ENCODE measurements around the gene PCF11.
A peak's percentile ranks its signal among the peaks of the same experiment; 100 is the strongest.
"Not testable (repeated sequence)": the region's sequence is repeated elsewhere in the genome, so short reads cannot be mapped to it uniquely, and the experiment has no call there.

The PCF11 gene, protein sequence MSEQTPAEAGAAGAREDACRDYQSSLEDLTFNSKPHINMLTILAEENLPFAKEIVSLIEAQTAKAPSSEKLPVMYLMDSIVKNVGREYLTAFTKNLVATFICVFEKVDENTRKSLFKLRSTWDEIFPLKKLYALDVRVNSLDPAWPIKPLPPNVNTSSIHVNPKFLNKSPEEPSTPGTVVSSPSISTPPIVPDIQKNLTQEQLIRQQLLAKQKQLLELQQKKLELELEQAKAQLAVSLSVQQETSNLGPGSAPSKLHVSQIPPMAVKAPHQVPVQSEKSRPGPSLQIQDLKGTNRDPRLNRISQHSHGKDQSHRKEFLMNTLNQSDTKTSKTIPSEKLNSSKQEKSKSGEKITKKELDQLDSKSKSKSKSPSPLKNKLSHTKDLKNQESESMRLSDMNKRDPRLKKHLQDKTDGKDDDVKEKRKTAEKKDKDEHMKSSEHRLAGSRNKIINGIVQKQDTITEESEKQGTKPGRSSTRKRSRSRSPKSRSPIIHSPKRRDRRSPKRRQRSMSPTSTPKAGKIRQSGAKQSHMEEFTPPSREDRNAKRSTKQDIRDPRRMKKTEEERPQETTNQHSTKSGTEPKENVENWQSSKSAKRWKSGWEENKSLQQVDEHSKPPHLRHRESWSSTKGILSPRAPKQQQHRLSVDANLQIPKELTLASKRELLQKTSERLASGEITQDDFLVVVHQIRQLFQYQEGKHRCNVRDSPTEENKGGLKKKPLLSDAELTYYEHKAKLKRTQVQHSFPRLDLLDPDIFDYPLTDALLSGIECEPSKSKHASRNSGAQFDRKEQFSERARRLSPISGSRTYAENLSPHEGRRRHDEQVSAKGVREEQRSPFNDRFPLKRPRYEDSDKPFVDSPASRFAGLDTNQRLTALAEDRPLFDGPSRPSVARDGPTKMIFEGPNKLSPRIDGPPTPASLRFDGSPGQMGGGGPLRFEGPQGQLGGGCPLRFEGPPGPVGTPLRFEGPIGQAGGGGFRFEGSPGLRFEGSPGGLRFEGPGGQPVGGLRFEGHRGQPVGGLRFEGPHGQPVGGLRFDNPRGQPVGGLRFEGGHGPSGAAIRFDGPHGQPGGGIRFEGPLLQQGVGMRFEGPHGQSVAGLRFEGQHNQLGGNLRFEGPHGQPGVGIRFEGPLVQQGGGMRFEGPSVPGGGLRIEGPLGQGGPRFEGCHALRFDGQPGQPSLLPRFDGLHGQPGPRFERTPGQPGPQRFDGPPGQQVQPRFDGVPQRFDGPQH (N-terminal part only)

DNA sequence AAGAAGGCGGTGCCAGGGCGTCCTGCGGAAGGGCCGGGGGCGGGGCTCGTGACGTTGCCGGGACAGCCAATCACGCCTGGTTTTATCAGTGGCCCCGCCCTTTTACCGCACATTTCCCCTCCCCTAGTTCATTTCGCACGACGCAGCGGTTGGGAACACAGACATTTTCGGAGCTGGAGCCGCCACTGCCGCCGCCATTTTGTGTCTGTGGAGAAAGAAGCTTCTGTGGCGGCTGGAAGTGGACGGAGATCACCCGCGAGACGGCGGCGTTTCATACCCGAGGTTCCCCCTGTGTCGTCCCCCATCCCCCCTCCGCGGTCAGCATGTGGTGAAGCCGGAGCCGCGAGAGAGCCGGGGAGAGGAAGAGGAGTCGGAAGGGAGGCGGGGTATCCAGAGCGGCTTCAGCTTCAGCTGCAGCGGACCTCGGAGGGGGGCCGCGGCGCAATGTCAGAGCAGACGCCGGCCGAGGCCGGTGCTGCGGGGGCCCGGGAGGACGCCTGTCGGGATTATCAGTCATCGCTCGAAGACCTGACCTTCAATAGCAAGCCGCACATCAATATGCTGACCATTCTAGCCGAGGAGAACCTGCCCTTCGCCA is at the start of gene PCF11:
PCF11 (plus strand) TSS at position 136 of the 598 bp plus-strand sequence; CDS start at position 445, 309 bp downstream.
- DNase-seq (ENCODE audit: low read depth), result no peak

GRCh38 chr11:83112886-83113285 is 44.0 kb upstream of the PCF11 start:
- no peak for DNase-seq (ENCODE audit: low read depth)

- no peak for DNase-seq (ENCODE audit: low read depth)
Measured at GRCh38 chr11:83115026-83115425, 41.9 kb upstream of the PCF11 start.

DNA sequence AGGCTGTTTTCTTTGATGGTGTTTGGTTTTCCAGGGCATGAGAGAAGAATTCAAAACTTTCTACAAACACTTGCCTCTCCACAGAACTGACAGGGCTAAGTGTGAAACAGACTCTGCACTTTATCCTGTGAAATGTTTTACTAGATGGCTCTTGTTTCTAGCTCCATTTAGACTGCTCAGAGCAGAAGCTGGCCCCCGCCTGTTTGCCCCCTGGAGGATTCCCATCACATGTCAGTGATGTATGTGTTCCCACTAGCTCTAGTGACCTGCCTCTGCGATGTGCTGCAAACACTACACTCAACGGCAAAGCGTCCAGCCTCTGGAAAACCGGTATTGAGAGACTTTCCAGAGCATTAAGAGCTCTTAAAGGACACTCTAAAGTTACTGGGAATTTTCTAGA is 41.4 kb upstream of the PCF11 start:
- DNase-seq (ENCODE audit: low read depth), result no peak

DNA sequence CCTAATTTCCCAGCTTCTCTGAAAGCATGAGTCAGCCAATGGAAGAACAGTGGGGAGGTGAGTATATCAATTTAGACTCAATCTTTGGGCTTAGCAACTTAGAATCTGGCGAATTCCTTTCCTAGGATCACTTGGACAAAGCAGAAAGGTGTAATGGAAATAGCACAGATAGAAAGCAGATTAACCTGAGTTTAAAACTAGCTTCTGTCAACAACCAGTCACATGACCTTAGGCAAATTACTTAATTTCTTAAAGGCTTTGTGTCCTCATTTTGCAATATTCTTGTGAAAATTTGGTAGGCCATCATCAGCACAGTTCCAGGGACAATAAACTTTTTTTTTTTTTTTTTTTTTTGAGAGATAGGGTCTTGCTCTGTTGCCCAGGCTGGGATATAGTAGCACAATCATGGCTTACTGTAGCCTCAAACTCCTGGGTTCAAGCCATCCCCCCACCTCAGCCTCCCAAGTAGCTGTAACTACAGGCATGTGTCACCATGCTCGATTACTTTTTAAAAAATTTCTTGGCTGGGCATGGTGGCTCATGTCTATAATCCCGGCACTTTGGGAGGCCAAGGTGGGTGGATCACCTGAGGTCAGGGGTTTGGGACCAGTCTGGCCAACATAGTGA is 40.8 kb upstream of the PCF11 start:
- no peak for DNase-seq (ENCODE audit: low read depth)

DNA sequence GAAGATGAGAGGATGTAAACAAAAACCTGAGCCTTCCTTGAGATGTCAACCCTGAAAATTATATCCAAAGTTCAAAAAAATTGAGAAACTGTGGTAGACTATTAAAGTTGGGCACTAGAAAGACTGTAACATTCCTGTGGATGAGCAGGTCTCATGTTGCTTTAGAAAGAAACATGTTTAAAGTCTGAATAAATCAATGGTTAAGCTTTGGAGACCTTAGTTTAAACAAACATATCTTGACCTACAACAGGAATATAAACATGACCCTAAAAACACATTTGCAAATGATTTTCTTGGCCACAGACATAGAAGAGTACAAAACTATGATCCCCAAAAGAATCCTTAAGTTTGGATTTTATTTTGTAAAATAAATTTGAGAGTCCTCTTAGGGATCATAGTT is 38.1 kb upstream of the PCF11 start:
- DNase-seq (ENCODE audit: low read depth), result no peak

DNA sequence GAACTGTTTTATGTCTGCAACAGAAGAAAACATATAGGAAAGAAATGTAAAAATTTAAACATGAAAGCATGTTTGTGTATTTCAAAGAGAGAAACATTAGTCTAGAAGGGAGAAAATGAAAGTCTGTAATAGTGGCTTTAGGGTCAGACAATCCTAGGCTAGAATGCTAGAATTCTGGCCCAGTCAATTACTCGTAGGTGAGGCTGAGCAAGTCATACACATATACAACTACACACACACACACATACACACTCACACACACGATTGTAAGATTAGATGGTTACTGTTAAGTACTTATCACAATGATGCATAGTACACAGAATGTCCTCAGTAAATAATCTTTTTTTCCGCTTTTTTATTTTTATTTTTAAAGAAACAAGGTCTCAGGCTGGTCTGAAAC is 37.7 kb upstream of the PCF11 start:
- DNase-seq (ENCODE audit: low read depth), result no peak

DNA sequence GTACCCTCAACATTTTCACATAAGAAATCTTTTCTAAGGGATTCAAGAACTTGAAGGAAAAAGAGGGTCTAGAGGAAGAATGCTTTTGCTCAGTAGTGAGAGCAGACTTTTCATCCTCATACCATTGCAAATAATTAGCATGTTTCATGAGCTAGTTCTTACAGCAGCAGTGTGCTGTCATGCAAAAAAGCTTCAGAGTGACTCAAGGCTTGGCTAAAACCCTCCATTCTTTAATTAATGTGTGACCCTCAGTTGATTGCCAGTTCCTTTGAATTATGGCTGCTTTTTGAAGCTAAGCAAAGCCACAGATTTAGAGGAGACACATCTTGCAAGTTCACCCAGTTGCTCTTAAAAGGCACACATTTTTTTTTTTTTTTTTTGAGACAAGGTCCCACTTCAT is 36.6 kb upstream of the PCF11 start:
- no peak for DNase-seq (ENCODE audit: low read depth)

DNA sequence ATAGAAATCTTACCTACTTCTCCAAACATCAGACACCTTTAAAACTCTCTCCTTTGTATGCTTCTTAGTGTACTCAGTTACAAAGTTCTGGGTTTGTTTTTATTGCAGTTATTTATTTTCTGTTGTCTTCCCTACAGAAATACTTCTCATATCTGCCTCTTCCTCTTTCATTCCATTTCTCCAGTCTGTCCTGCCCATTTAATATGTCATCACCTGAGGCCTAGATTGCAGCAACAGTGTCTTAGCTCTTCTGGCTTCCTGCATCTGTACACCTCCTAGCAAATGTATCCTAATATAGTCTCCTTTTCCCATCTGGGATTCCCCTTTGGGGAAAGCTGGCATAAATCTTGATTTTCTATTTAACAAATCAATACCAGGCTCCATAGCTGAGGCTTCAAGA is 34.9 kb upstream of the PCF11 start:
- no peak for DNase-seq (ENCODE audit: low read depth)

DNA sequence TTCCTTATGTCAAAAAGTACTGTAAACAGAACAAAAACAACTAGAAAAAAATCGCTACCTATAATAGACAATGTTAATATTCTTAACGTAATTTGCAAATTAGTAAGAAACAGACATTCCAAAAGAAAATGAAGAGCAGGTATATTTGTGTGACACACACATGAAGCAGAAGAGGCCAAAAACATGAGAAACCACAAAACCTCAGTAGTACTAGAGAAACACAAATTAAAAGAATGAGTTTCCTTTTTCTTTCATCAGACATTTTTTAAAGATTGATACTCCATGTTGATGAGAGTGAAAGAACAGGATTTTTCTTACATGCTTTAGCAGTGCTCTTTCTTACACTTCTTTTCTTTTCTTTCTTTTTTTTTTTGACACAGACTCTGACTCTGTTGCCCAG is 34.2 kb upstream of the PCF11 start:
- DNase-seq (ENCODE audit: low read depth), result no peak

DNA sequence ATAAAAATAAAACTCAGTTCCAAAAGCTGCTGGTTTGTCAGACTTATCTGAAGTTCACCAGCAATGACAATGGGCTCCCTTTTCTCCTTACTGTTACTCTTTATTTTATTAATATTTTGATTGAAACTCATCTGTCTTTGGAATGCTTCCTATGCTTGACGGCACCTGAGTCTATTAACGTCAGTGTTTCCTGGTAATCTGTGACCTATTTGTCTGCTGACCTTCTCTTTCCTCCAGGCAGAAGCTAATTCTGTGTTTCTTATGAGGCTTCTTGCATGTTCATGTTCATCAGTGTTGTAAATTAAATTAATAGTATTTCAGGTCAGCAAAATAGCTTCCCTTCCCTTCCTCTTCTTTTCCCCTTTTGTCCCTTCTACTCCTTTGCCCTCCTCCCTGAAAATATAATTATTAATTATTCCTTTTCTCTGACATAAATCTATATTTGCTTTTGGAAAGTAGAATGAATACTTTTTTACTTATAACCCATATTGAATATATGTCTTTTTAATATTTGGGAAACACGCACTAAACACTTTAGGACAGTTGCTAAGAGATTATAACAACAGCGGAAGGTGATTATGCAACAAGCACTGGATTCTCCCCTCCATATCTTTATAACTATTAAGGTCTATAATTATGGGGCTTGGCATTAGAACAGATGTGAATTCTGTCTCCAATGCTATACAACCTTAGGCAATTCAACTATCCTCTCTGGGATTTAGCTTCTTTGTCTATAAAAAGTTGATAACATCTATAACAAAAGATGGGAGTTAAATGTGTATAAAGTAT is 32.1 kb upstream of the PCF11 start:
- no peak for DNase-seq (ENCODE audit: low read depth)

GRCh38 chr11:83125577-83125976 is 31.4 kb upstream of the PCF11 start:
- DNase-seq (ENCODE audit: low read depth), result no peak

DNA sequence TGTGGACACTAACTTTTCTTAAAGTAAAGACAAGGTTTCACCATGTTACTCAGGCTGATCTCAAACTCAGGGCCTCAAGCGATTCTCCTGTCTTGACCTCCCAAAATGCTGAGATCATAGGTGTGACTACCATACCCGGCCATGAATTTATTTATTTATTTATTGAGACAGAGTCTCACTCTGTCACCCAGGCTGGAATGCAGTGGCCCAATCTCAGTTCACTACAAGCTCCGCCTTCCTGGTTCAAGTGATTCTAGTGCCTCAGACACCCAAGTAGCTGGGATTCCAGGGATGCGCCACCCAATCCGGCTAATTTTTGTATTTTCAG is 29.7 kb upstream of the PCF11 start:
- DNase-seq (ENCODE audit: low read depth), result no peak

GRCh38 chr11:83132191-83132590 is 24.7 kb upstream of the PCF11 start:
- DNase-seq (ENCODE audit: low read depth), result no peak

- not testable (repeated sequence) for DNase-seq (ENCODE audit: low read depth)
Measured at GRCh38 chr11:83133266-83133665, 23.7 kb upstream of the PCF11 start.

GRCh38 chr11:83139310-83139709 is 17.6 kb upstream of the PCF11 start:
- no peak for DNase-seq (ENCODE audit: low read depth)

DNA sequence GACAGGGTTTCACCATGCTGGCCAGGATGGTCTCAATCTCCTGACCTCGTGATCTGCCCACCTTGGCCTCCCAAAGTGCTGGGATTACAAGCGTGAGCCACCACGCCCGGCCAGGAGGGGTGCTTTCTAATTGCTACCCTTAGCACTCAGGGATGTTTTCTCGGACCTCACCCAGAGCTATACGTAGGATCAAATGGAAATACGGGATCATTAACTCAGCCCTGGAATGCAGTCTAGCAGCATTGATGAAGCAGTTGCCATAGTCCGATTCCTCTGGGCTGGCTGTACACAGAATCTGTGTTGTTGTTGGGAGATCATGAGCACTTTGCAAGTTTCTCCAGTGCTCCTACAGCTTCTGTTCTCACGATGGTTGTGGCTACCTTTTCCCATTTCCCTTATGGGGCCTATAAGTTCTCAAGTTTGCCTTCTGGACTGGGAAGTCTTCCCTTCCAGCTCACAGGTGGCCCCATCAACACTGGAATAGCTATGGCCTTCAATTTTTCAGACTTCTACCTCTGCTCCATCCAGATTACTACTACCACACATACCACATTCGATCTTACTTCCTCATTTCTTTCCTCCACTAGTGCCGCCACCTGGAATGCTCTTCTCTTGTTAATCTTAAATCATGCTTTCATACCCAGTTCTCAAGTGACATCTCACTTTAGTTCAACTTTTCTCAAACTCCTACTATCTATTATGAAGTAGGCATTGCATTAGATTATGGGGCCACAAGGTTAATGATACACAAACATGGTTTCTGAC is 16.1 kb upstream of the PCF11 start:
- no peak for DNase-seq (ENCODE audit: low read depth)

GRCh38 chr11:83147895-83148294 is 9.0 kb upstream of the PCF11 start:
- peak; percentile 24 for DNase-seq (ENCODE audit: low read depth)

DNA sequence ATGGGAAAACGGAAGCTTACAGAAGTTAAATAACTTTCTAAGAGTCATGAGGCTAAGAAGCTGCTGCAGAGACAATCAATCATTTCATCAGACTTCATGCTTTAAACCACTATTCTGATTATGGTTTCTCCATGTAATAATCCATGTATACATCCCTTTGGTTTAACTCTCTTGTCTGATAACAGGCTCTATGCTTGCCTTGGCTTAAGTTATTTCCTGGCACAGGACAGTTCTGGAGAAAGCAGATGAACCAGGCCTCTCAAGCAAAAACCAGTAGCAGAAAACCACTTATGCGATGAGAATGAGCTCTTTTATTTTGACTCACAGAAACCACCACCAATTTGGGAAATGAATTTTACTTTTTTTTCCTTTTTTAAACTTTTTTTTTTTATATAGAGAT is 6.5 kb upstream of the PCF11 start:
- no peak for DNase-seq (ENCODE audit: low read depth)
